K562 (cell line): Measurements from ENCODE around the gene SEC16A. TPM values are rescaled to one million over a fixed set of nuclear protein-coding genes. Genes with fewer than 3 reads are reported as not detected.

Experiments
- ATAC-seq: fragments of 200-7000 bp; cut with Tn5 transposase; 3 replicates; pipeline ENCODE4 v1.9.1; 2020; ENCODE audit warnings: moderate library complexity
- Bru-seq: library from RNA; stranded (reverse); fragments of 400-500 nt; gene quantifications from one replicate; lab custom pipeline; 2021; lab: Mats Ljungman, UMichigan
- BruChase-seq, 2 experiments: library from RNA; stranded (reverse); fragments of 400-500 nt; gene quantifications; one replicate each; lab custom pipeline; 2021; lab: Mats Ljungman, UMichigan
- BruUV-seq: library from RNA; stranded (reverse); fragments of 400-500 nt; replicated peaks from 2 replicates; lab custom pipeline; 2021; lab: Mats Ljungman, UMichigan
- CTCF ChIA-PET: fragments of 300-600 bp; formaldehyde crosslinking; extraction: SDS; loops from one replicate; lab custom pipeline; 2021; ENCODE audit warnings: low intra/inter-chr PET ratio; lab: Yijun Ruan, JAX
- POLR2A ChIA-PET: fragments of 300-600, 350-650 bp; sonication (Branson Sonifier 250); formaldehyde crosslinking; extraction: SDS; loops from one replicate; lab custom pipeline; 2021; ENCODE audit warnings: antibody characterized with exemption, inconsistent platforms; lab: Yijun Ruan, JAX
- DNase-seq, 4 experiments: peaks; one replicate each; pipeline versions ENCODE4 v3.0.0 to v3.0.0-alpha.2; 2011 to 2018; ENCODE audit warnings: low spot score in 3 of 4, mixed read lengths in 3 of 4; ENCODE audit errors: extremely low read depth in 1 of 4
- FAIRE-seq: peaks from 2 replicates; lab custom pipeline; 2011; peaks lifted over from hg19 to GRCh38; lab: Jason Lieb, UNC
- H2AFZ ChIP-seq: 2 replicates; pipeline ENCODE4 v1.6.0; 2011; ENCODE audit warnings: low read depth, low read length, control low read depth, inconsistent platforms
- H3K27ac ChIP-seq: fragments of 200-600 bp; 3 replicates; pipeline ENCODE4 v1.8.0; 2011; ENCODE audit warnings: low read depth, mild to moderate bottlenecking, control low read depth, inconsistent platforms, low read length, moderate library complexity, mixed read lengths; ENCODE audit errors: extremely low read depth
- H3K27me3 ChIP-seq, 2 experiments: fragments of 300-600 bp in 1 of 2; 2 replicates in 1 of 2; 3 replicates in 1 of 2; pipeline versions ENCODE4 v1.6.0 to v1.8.0; 2011; ENCODE audit warnings: inconsistent platforms in 2 of 2, low read length in 2 of 2, mild to moderate bottlenecking in 1 of 2, mixed read lengths in 1 of 2, moderate library complexity in 1 of 2; ENCODE audit not compliant: control insufficient read depth in 2 of 2, insufficient read depth in 2 of 2
- H3K36me3 ChIP-seq: fragments of 300-600 bp; 3 replicates; pipeline ENCODE4 v1.8.0; 2011; ENCODE audit warnings: mild to moderate bottlenecking, low read length, inconsistent platforms; ENCODE audit not compliant: control insufficient read depth, insufficient read depth
- H3K4me1 ChIP-seq, 2 experiments: fragments of 200-600 bp in 1 of 2; replicated peaks in 1 of 2; 2 replicates in 1 of 2; 3 replicates in 1 of 2; pipeline versions ENCODE4 v1.5.1 to v1.8.0; 2011; ENCODE audit warnings: inconsistent platforms in 2 of 2, low read length in 2 of 2, mild to moderate bottlenecking in 1 of 2, mixed read lengths in 1 of 2, moderate library complexity in 1 of 2; ENCODE audit not compliant: control insufficient read depth in 2 of 2, insufficient read depth in 2 of 2
- H3K4me2 ChIP-seq: 2 replicates; pipeline ENCODE4 v1.6.1; 2011; ENCODE audit warnings: low read length, control low read depth, inconsistent platforms, mixed read lengths; ENCODE audit not compliant: insufficient read depth
- H3K4me3 ChIP-seq: fragments of 200-600 bp; sonication (generic), shearing (Covaris generic); 2 replicates; pipeline ENCODE4 v1.5.1; 2016; ENCODE audit warnings: control low read depth, inconsistent platforms
- H3K79me2 ChIP-seq: fragments of 200-600 bp; 3 replicates; pipeline ENCODE4 v1.8.0; 2011; ENCODE audit warnings: low read length, inconsistent platforms; ENCODE audit not compliant: control insufficient read depth, insufficient read depth
- H3K9ac ChIP-seq, 2 experiments: 2 replicates each; pipeline versions ENCODE4 v1.6.0 to v1.6.1; 2011; ENCODE audit warnings: low read depth in 2 of 2, low read length in 2 of 2, control low read depth in 1 of 2, inconsistent platforms in 1 of 2, mild to moderate bottlenecking in 1 of 2, mixed read lengths in 1 of 2; ENCODE audit not compliant: insufficient read depth in 1 of 2
- H3K9me1 ChIP-seq: one replicate; pipeline ENCODE4 v1.6.0; 2011; ENCODE audit warnings: inconsistent platforms, mild to moderate bottlenecking, low read length, moderate library complexity; ENCODE audit not compliant: control insufficient read depth, insufficient read depth
- H3K9me3 ChIP-seq: replicated peaks from 2 replicates; pipeline ENCODE4 v1.5.1; 2011; ENCODE audit warnings: low read depth, low read length, inconsistent platforms; ENCODE audit not compliant: control insufficient read depth, insufficient read depth
- H4K20me1 ChIP-seq: replicated peaks from 2 replicates; pipeline ENCODE4 v1.6.1; 2011; ENCODE audit warnings: low read length, inconsistent platforms, mixed read lengths; ENCODE audit not compliant: control insufficient read depth, insufficient read depth
- MXI1 ChIP-seq: IDR thresholded peaks from 2 replicates; pipeline ENCODE4 v1.6.1; 2011; ENCODE audit warnings: low read depth, mild to moderate bottlenecking, improper control_type of control experiment, low read length
- PATZ1 ChIP-seq: fragments of 250-450 bp; sonication (Bioruptor Pico); IDR thresholded peaks from 2 replicates; pipeline ENCODE4 v1.5.0; 2020; ENCODE audit warnings: mild to moderate bottlenecking, borderline replicate concordance
- RAD51 ChIP-seq: fragments of 450-650 bp; IDR thresholded peaks from 2 replicates; pipeline ENCODE4 v1.7.1; 2016; ENCODE audit warnings: low read depth, mild to moderate bottlenecking, borderline replicate concordance
- RBM34 ChIP-seq: fragments of 200-400 bp; formaldehyde crosslinking; IDR thresholded peaks from 2 replicates; pipeline ENCODE4 v1.6.1; 2018; ENCODE audit warnings: low read length, borderline replicate concordance; ENCODE audit not compliant: insufficient read depth
- ZFPM2 ChIP-seq: fragments of 250-450 bp; sonication (Bioruptor Pico); IDR thresholded peaks from 2 replicates; pipeline ENCODE4 v1.5.1; 2022; ENCODE audit warnings: mild to moderate bottlenecking
- ZNF12 ChIP-seq: sonication (generic); formaldehyde crosslinking; IDR thresholded peaks from 2 replicates; pipeline ENCODE4 v1.4.0; 2020; ENCODE audit warnings: mild to moderate bottlenecking, missing genetic modification reagents
- ZNF212 ChIP-seq: fragments of 450-650 bp; formaldehyde crosslinking; IDR thresholded peaks from 2 replicates; pipeline ENCODE4 v1.4.0; 2020; ENCODE audit warnings: mild to moderate bottlenecking
- ZNF23 ChIP-seq: fragments of 250-450 bp; sonication (Bioruptor Pico); IDR thresholded peaks from 2 replicates; pipeline ENCODE4 v1.4.0; 2020; ENCODE audit warnings: mild to moderate bottlenecking
- ZNF24 ChIP-seq: fragments of 450-650 bp; IDR thresholded peaks from 2 replicates; pipeline ENCODE4 v1.6.1; 2016
- ZNF449 ChIP-seq: fragments of 250-450 bp; sonication (Bioruptor Pico); IDR thresholded peaks from 2 replicates; pipeline ENCODE4 v1.8.0; 2022; ENCODE audit warnings: moderate library complexity, mild to moderate bottlenecking, inconsistent platforms
- ZNF778 ChIP-seq: fragments of 450-650 bp; formaldehyde crosslinking; IDR thresholded peaks from 2 replicates; pipeline ENCODE4 v1.4.0; 2020; ENCODE audit warnings: mild to moderate bottlenecking, moderate library complexity
- WGBS: fragments of 100-300 bp; shearing (Covaris generic); methylation state at CpG from one replicate; pipeline ENCODE4 v1.1.6; 2016; ENCODE audit warnings: low coverage, mixed read lengths; ENCODE audit not compliant: insufficient coverage; ENCODE audit errors: missing lambda C conversion rate; 5-methylcytosine and 5-hydroxymethylcytosine counted together
- in situ Hi-C: fragments of 300-500 bp; cut with MboI; formaldehyde crosslinking; loops from 4 replicates; pipeline ENCODE4 v1.15.0; 2018; ENCODE audit warnings: inconsistent platforms, mixed read lengths
- intact Hi-C: fragments of 100-400 bp; cut with micrococcal nuclease; formaldehyde crosslinking; loops from 2 replicates; pipeline ENCODE4 v1.14.2; 2022
- long read RNA-seq, 3 experiments: library from polyadenylated mRNA in 2 of 3; library from RNA in 1 of 3; unstranded in 2 of 3; stranded (forward) in 1 of 3; transcript quantifications; one replicate each; pipeline ENCODE4 v2.0.0, GENCODE V29; 2019 to 2022
- polyA minus RNA-seq, 3 experiments: library from RNA; depleted of rRNA, polyadenylated mRNA; stranded (reverse); fragments of >200 nt; gene quantifications; 2 replicates each; pipeline ENCODE4 v1.2.3, GENCODE V29; 2011
- polyA plus RNA-seq, 8 experiments: library from polyadenylated mRNA; depleted of rRNA in 4 of 8; stranded (reverse) in 5 of 8; unstranded in 3 of 8; fragments of >200 nt; fragmentation: Nextera tagmentation in 2 of 8; fragmentation: Illumina TruSeq in 1 of 8; extraction: Ambion mirVana in 2 of 8; extraction: Trizol in 1 of 8; gene quantifications; 2 replicates each; pipeline versions ENCODE4 v1.2.1 to v1.2.3, GENCODE V29; 2011 to 2014; ENCODE audit warnings: inconsistent platforms in 1 of 8, missing spikeins in 1 of 8
- total RNA-seq, 7 experiments: library from RNA; depleted of rRNA in 6 of 7; stranded (reverse); fragments of >200 nt in 6 of 7; fragmentation: Illumina TruSeq in 2 of 7; extraction: Trizol in 2 of 7; gene quantifications; 2 replicates each; pipeline versions ENCODE4 v1.2.1 to v1.2.3, GENCODE V29; 2011 to 2021; ENCODE audit warnings: low replicate concordance in 1 of 7

SEC16A gene
- total RNA-seq (2011; cell fraction: chromatin; rRNA removed; ENCODE audit: low replicate concordance): 131 and 191 TPM in 2 replicates
- 87.9 and 99.6 TPM in 2 replicates for total RNA-seq (2011; cell fraction: nucleolus; rRNA removed)
- total RNA-seq (2011; cell fraction: nucleoplasm; rRNA removed): 87.4 and 93.4 TPM in 2 replicates
- 17.1 and 20.1 TPM in 2 replicates for total RNA-seq (2014; rRNA removed)
- total RNA-seq (2014; rRNA removed; fragmentation: Illumina TruSeq; extraction: Trizol): 9.1 and 9.3 TPM in 2 replicates
- 8.7 and 11.1 TPM in 2 replicates for total RNA-seq (2015; rRNA removed; fragmentation: Illumina TruSeq; extraction: Trizol)
- total RNA-seq (2021): 56.1 and 62.8 TPM in 2 replicates
- polyA plus RNA-seq (2011; rRNA removed): 14.0 and 25.1 TPM in 2 replicates
- polyA plus RNA-seq (2011; cell fraction: cytosol; rRNA removed): 14.1 and 19.3 TPM in 2 replicates
- 83.4 and 92.4 TPM in 2 replicates for polyA plus RNA-seq (2011; cell fraction: nucleus; rRNA removed)
- 40.9 and 50.7 TPM in 2 replicates for polyA plus RNA-seq (2012)
- polyA plus RNA-seq (2014; fragmentation: Illumina TruSeq; extraction: Trizol): 44.6 and 47.6 TPM in 2 replicates
- polyA plus RNA-seq (2014; fragmentation: Nextera tagmentation; extraction: Ambion mirVana): 10 to 100 TPM in 1 of 2 experiments, 1 to 10 TPM in 1; 8.3 to 12.0 TPM
- 30.9 and 32.2 TPM in 2 replicates for polyA plus RNA-seq (2014; rRNA removed)
- polyA minus RNA-seq (2011; rRNA and poly(A)+ RNA removed): 9.3 and 13.0 TPM in 2 replicates
- 32.1 and 45.6 TPM in 2 replicates for polyA minus RNA-seq (2011; cell fraction: cytosol; rRNA and poly(A)+ RNA removed)
- polyA minus RNA-seq (2011; cell fraction: nucleus; rRNA and poly(A)+ RNA removed): 19.7 and 31.5 TPM in 2 replicates
- Bru-seq, nascent RNA: percentile 78 among the genes with signal in this experiment
- percentile 84 among the genes with signal in this experiment for BruChase-seq, experiment 1, labeled RNA remaining after a 2-hour chase
- BruChase-seq, experiment 2, labeled RNA remaining after a 6-hour chase: percentile 89 among the genes with signal in this experiment
- long read RNA-seq, experiment 1, full-length matches to known transcripts: 13 of 165 reads
- long read RNA-seq, experiment 1, partial matches to known transcripts: 37 of 165 reads
- long read RNA-seq, experiment 1, other reads (novel, unspliced or antisense): 115 of 165 reads
- long read RNA-seq, experiment 2, full-length matches to known transcripts: 3 of 41 reads
- long read RNA-seq, experiment 2, partial matches to known transcripts: 11 of 41 reads
- long read RNA-seq, experiment 2, other reads (novel, unspliced or antisense): 27 of 41 reads
- long read RNA-seq, experiment 3, partial matches to known transcripts: 2 of 10 reads
- long read RNA-seq, experiment 3, other reads (novel, unspliced or antisense): 7 of 10 reads

GRCh38 chr9:136482793-136483588 lies at the start of gene SEC16A:
Gene SEC16A (minus strand): TSS chr9:136483040. CDS start chr9:136477615, 5,425 bp downstream.
- Histone ChIP-seq H3K4me3 (peak within 1 kb of the TSS; percentile 97), H3K27me3 (peaks cover 0 to 15% of the 10 kb centered on the region in 2 experiments; a peak in 2 of 5 replicates), H3K9ac (peak within 1 kb of the TSS; percentile 98), H3K36me3 (peaks cover 24% of the 10 kb centered on the region; the same call in 2 of the 3 replicates), H3K9me1 (no peaks in the 10 kb centered on the region), H3K9me3 (no peaks in the 10 kb centered on the region), H4K20me1 (peaks cover 35% of the 10 kb centered on the region), H3K79me2 (peaks cover 47% of the 10 kb centered on the region), H2AFZ (peak within 1 kb of the TSS; percentile 100), H3K4me1 (peaks cover 17 to 38% of the 10 kb centered on the region in 2 experiments), H3K4me2 (peak within 1 kb of the TSS; percentile 97), H3K27ac (peak within 1 kb of the TSS; percentile 100)
- peak; percentile 89 to 98 (median 93) for DNase-seq
- peak; percentile 73 for FAIRE-seq
- intact Hi-C loops: no loop called here
- ChIA-PET CTCF (interaction anchor here (7.1 kb wide), 1 partner anchor 147 kb away, joined by 154 read pairs; no protein-coding TSS in a partner anchor), POLR2A (interaction anchor here (0.6 to 1.0 kb wide), 4 partner anchors 9 to 57 kb away, joined by 3 to 5 read pairs (median 4); no protein-coding TSS in a partner anchor)
- in situ Hi-C loops: no loop called here
- peak; percentile 83 for ATAC-seq
- no TSS peak for BruUV-seq
- 1% methylated on average over 13 of the region's 109 CpGs for WGBS
- no peak for TF ChIP-seq ZNF212
- TF ChIP-seq PATZ1 (CRISPR knock-in tag): no peak
- TF ChIP-seq ZNF24: no peak
- no peak for TF ChIP-seq ZNF12 (CRISPR knock-in tag)
- 0 out of 2 replicates have a peak, but pooled peaks have one; percentile 35 for TF ChIP-seq ZFPM2 (CRISPR knock-in tag)
- TF ChIP-seq MXI1: no peak
- TF ChIP-seq ZNF449 (CRISPR knock-in tag): no peak
- TF ChIP-seq ZNF23 (CRISPR knock-in tag): no peak
- TF ChIP-seq RBM34: no peak
- TF ChIP-seq ZNF778 (CRISPR knock-in tag): no peak
- no peak for TF ChIP-seq RAD51
